ENCODE results near the gene ANXA6. TPM values are rescaled to one million over a fixed set of nuclear protein-coding genes. Genes with fewer than 3 reads are reported as not detected.

ANXA6 gene
- total and polyA plus RNA-seq, 9 of the 15 experiments (the other 6 are each of a cell fraction or from before 2014, with no cell fraction given): 0.70 to 13.2 (median 8.3) TPM

GRCh38 chr5:151156507-151157420 lies 815 bp downstream of the ANXA6 start:
- peak overlapping the region; percentile 79 for H3K4me2 ChIP-seq (ENCODE audit: insufficient read depth, low read length)
- no peaks in the 10 kb centered on the region for H3K9me3 ChIP-seq (replicated peaks; ENCODE audit: control insufficient read depth, insufficient read depth, low read depth, low read length)
- intact Hi-C loops (cut with micrococcal nuclease): no loop called here
- TF ChIP-seq FOXM1 (IDR thresholded peaks at IDR 0.05; ENCODE audit: low read depth): no peak
- no peak for TF ChIP-seq FOXM1 (CRISPR knock-in tag; IDR thresholded peaks at IDR 0.05; ENCODE audit: low read depth)
- TF ChIP-seq ZBTB8A (IDR thresholded peaks at IDR 0.05; ENCODE audit: partially characterized antibody): no peak
- peak; percentile 63 for TF ChIP-seq ZFP36 (IDR thresholded peaks at IDR 0.05; ENCODE audit: low read depth, low read length, partially characterized antibody)
- TF ChIP-seq RBM25 (IDR thresholded peaks at IDR 0.05; ENCODE audit: low read depth, low read length, severe bottlenecking): peak; percentile 20
- TF ChIP-seq KAT7 (CRISPR knock-in tag; IDR thresholded peaks at IDR 0.05; ENCODE audit: borderline replicate concordance): no peak
- no peak for TF ChIP-seq CREM (IDR thresholded peaks at IDR 0.05; ENCODE audit: low read depth)
- TF ChIP-seq ZBTB43 (CRISPR knock-in tag; IDR thresholded peaks at IDR 0.05): no peak
- no peak for TF ChIP-seq SUPT5H (IDR thresholded peaks at IDR 0.05)
- no peak for TF ChIP-seq ZNF79 (CRISPR knock-in tag; IDR thresholded peaks at IDR 0.05; ENCODE audit: low read depth)
- TF ChIP-seq ETV6 (IDR thresholded peaks at IDR 0.05; ENCODE audit: borderline replicate concordance in 1 of 2, low read depth in 2 of 2, low read length in 1 of 2): no peak
- no peak for TF ChIP-seq ETV6 (CRISPR knock-in tag; IDR thresholded peaks at IDR 0.05; ENCODE audit: borderline replicate concordance)
- H3K4me1 ChIP-seq (replicated peaks in 1 of 2; ENCODE audit: control insufficient read depth in 2 of 2, insufficient read depth in 2 of 2, low read length in 2 of 2): peaks cover 24 to 25% of the 10 kb centered on the region in 2 experiments
- BruUV-seq (replicated peaks): TSS peak; percentile 34
- no peaks in the 10 kb centered on the region for H3K9me1 ChIP-seq (ENCODE audit: control insufficient read depth, insufficient read depth, low read length)
- no peaks in the 10 kb centered on the region for H3K79me2 ChIP-seq (ENCODE audit: control insufficient read depth, insufficient read depth, low read length)
- no peaks in the 10 kb centered on the region for H4K20me1 ChIP-seq (replicated peaks; ENCODE audit: control insufficient read depth, insufficient read depth, low read length)
- CTCF ChIA-PET (ENCODE audit: low intra/inter-chr PET ratio): interaction anchor here (1.2 kb wide), 1 partner anchor 30 kb away, joined by 3 read pairs; no protein-coding TSS in a partner anchor
- H3K4me3 ChIP-seq: peak overlapping the region; percentile 43
- FAIRE-seq (no peak), ATAC-seq (peak; percentile 4; the same call in 2 of the 3 replicates), DNase-seq (ENCODE audit: extremely low read depth in 1 of 4, low spot score in 3 of 4) (peak in 1 of 4 experiments; percentile 21)
- H3K9ac ChIP-seq (ENCODE audit: insufficient read depth in 1 of 2, low read depth in 2 of 2, low read length in 2 of 2): peak overlapping the region in 1 of 2 experiments; percentile 88; a peak in 2 of 4 replicates
- H3K27ac ChIP-seq (ENCODE audit: extremely low read depth, low read depth, low read length): no peak overlapping the region
- 0 out of 2 replicates have a peak overlapping the region, but pooled peaks have one; percentile 88 for H2AFZ ChIP-seq (ENCODE audit: low read depth, low read length)
- 31% methylated on average over 14 of the region's 20 CpGs for WGBS (ENCODE audit: insufficient coverage, low coverage, missing lambda C conversion rate)
- POLR2A ChIA-PET: interaction anchor here (0.6 to 1.5 kb wide), 8 partner anchors 9 to 105 kb away, joined by 3 to 10 read pairs (median 3); partner anchors contain the start of gene TNIP1
- in situ Hi-C loops (cut with MboI): no loop called here
- H3K36me3 ChIP-seq (ENCODE audit: control insufficient read depth, insufficient read depth, low read length): no peaks in the 10 kb centered on the region
- peaks cover 0 to 2% of the 10 kb centered on the region in 2 experiments; a peak in 1 of 5 replicates for H3K27me3 ChIP-seq (ENCODE audit: control insufficient read depth in 2 of 2, insufficient read depth in 2 of 2, low read length in 2 of 2)
